ENCODE measurements around the gene SPATS2. TPM values are rescaled to one million over a fixed set of nuclear protein-coding genes. Genes with fewer than 3 reads are reported as not detected.

SPATS2 gene
- total RNA-seq (2022; extraction: Qiagen RNA extraction; ENCODE audit: low read depth): 25.3 to 36.4 TPM (median 33.1 TPM) in 5 replicates

DNA sequence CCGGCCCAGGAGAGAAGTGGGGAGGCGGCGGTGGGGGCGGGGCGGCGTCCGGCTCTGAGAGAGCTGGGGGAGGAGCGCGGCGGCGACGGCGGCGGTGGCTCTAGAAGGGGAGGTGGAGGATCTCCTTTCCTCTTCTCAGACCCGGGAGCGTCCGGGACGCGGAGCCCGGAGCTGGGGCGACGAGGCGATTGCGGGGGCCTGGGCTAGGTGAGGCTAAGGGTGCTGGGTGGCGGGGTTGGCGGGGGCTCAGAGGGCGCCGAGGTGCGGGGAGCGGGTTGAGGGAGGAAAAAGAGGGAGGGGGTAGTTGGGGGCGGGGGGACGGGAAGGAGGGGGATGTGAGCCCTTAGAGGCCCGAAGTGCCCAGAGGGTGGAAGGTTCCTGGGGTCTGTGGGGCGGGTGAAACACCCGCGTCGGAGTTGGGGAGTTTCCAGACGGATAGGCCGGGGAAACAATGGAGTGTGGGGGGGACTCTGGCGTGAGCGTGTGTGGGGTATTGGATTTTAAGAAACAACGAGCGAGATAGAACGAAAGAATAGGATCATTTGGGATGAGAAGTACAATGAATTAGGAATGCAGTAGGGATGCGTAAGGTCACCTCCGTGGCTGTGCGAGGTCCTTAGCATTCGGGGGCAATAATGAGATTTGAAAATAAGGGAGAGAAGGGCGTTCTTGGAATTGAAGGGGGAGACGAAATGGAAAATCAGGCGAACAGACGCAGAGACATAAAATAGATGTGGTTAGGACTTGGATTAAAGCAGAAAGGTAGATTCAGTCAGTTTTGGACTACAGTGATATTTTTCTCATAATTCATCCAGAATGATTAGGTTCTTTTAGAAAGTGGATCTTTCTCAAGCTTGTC is at the start of gene SPATS2:
Gene SPATS2, plus strand, starts transcription at position 82 of the 859 bp plus-strand sequence. CDS start 93,551 bp downstream, outside the sequence.

DNA sequence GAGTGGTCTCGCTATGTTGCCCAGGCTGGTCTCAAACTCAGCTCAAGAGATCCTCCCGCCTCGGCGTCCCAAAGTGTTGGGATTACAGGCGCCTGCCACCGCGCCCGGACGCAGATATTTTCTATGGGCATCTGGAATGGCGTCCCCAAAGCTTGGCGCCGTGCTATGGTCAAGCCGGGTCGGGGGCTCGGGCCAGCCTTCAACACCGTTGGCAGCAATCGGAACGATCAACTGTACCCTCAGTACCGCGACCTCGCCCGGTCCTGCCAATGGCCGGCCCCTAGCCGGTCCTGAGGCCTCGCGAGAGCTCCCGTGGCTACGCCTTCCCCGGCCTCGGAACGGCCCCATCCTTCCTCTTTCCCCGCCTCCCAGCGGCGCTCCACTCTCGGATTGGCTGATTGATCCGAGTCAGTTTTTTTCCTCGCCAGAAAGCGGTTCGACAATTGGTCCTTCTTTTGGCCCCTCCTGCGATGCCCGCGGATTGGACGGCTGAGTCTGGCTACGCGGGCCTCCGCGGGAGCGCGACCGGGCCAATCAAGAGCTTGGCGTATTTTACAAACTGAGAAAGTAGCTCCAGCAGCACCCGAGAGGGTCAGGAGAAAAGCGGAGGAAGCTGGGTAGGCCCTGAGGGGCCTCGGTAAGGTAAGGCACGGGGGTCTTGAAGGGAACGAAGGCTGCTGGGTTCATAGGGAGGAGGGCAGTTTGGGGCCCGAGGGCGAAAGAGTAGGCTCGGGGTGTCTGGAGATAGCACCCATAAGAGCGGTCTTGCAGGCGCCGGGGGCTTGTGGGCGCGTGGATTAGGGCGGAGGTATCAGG is 44.3 kb upstream of the SPATS2 start, which contains the start of gene TROAP:
Gene TROAP, plus strand, starts transcription at position 548 of the 816 bp plus-strand sequence. CDS start 354 bp downstream, outside the sequence.

DNA sequence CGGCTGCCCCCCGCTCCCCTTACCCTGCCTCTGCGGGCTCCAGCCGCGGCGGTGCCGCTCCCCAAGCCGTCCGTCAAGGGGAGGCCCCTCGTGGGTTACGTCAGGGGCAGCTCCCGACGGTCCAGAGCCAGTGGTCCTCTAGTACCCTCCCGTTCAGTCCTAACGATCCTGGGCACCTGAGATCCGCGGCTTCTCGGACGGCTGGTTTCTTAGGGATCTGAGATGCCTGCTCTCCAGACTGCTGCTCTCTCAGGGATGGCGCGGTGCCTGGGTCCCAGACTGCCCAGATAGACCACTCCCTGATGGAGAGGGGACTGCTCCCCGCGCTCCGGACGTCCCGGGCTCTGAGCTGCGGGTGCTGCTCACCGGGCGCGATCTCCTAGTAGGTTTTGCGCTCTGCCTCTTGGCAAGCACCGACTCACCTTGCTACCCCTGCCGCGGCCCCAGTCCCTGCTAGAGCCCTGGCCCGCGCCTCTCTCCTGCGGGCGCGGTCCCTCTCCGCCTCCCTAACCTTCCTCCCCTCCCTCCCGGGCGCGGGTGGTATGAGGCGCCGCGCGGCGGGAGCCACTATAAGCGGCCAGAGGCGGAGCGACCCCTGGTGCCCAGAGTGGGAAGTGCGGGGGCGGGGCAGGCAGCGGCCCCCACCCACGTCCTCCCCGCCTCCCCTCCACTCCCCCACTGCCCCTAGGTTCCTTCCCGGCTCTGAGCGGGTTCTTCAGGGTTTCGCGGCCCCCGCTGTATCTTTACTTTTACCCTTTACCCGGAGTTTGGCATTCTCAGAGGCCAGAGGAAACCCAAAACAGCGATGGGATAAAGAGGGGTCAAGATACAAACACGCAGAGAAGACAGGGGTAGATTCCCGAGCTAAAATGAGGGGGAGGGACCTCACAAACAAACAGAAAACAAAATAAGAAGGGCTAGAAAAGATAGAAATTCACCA is 30.3 kb upstream of the SPATS2 start, which contains the start of gene C1QL4:
Gene C1QL4, minus strand, starts transcription at position 544 of the 940 bp plus-strand sequence. CDS start 711 bp downstream, outside the sequence.

DNA sequence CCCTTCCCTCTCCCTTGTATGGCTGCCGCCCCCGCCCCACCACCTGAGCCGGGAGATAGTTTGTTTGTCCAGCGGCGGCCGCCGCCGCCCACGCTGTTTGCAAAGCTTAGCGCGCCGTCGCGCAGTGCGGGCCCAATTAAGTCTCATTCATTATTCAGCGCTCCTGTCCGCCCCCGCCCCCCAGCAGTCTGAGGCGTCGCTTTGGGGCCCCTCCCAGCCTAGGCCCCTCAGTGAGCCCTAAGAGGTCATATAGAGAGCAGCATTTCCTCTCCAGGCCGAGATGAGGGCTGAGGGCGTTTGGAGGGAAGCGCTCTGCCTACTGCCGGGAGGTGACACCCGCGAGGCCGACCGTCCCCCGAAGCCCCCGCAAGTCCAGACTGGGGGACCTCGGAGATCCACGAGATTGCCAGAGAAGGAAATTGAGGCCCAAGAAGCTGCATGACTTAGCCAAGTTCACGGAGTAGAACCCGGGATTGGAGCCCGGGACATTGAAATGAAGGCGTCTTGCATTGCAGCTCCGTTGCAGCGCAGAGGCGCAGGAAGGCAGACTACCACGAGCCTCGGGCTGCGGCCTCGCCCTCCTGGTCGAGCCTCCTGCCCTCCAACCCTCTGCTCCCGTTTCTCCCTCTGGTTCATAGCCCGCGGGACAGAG is 20.5 kb upstream of the SPATS2 start, which contains the start of gene DNAJC22:
Gene DNAJC22, plus strand, starts transcription at position 230 of the 652 bp plus-strand sequence. CDS start 1,985 bp downstream, outside the sequence.

DNA sequence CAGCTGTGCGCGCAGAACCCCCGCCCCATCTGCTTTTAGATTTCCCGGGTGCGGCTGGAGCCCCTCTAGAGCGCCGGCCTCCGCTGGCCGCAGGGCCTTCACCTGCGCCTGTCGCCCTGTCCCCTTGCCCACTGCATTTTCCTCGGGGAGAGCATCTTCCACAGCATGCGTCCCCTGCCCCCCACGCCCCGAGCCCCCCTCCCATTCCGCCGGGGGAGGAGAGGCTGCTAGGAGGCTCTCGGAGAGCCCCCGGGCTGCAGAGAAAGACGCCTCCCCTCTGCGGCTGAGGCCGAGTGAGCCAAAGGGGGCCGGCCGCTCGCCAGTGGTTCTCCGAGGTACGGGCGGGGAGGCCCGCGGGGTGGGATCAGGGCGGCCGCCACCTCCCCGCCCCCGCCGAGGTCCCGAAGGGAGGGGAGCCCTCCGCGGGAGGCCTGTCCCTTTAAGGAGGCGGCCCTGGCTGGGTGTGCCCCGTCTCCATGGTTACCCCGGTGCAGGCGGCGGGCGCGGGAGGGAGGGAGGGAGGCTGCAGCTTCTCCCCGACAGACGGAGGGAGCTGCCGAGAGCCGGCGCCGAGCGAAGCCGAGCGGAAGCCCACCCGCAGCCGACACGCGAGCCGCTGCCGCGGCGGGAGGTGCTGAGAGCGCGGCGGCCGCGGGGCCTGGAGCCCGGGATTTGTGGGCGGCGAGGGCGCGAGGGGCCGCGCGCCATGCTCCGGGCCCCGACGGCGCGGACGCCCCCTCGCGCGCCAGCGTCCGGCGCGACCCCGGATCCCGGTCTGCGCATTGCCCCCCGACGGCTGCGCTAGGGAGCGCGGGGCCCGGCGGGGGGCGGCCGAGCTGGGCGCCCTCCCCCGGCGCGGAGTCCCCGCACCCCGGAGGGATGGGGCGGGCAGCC is 171.5 kb downstream of the SPATS2 start, which contains the start of gene KCNH3:
Gene KCNH3, plus strand, starts transcription at position 521 of the 894 bp plus-strand sequence. CDS start 387 bp downstream, outside the sequence.

DNA sequence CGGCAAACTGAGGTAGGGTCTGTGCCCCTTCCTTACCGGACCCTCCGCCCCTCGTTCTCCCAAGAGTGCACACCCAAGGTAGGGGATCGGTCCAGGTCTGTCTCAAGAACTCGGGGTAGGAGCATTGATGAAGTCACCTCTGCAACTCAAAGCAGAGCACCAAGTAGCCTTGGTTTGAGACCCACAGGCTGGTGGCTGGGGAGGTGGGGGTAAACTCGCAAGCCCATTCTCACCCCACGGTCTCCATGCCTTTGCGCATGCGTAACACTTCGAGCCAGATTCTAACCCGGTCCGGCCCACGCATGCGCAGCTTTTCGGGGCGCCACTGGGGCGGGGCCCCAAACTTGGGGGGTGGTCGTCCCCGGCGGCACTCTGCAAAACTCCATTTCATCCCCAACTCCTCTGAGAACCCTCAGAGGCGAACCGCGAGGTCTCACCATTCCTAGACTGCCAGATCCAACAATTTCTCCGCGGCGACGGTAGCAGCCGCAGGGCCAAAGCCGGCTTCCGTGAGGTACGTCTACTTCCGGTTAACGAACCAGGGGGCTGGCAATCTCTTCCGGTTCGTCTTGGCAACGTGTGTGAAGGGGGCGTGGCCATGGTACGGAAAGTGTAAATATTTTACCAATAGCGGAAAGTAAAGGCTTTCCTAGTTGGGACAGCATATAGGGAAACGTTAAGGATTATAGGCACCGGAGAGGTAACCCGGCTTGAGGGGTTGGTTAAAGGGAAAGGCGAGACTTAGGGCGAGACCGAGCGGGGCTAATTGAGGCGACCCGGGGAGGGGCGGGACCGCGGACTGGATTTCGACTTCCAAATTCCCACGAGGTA is 200.6 kb downstream of the SPATS2 start, which contains the start of gene MCRS1:
Gene MCRS1, minus strand, starts transcription at position 532 of the 831 bp plus-strand sequence. CDS start 1,411 bp downstream, outside the sequence.

Other genes with a start within 250 kb of the SPATS2 start
- 2,173 to 2,599 TPM (median 2,319 TPM) in 5 replicates for gene TUBA1B, start 236.1 kb upstream of the SPATS2 start, total RNA-seq (2022; extraction: Qiagen RNA extraction; ENCODE audit: low read depth)
- gene TUBA1A, start 178.4 kb upstream of the SPATS2 start, total RNA-seq (2022; extraction: Qiagen RNA extraction; ENCODE audit: low read depth): 152 to 191 TPM (median 180 TPM) in 5 replicates
- gene TUBA1C, start 102.4 kb upstream of the SPATS2 start, total RNA-seq (2022; extraction: Qiagen RNA extraction; ENCODE audit: low read depth): 1,723 to 2,076 TPM (median 1,814 TPM) in 5 replicates
- 0.82 to 1.7 TPM (median 0.91 TPM) in 5 replicates for gene PRPH, start 72.3 kb upstream of the SPATS2 start, total RNA-seq (2022; extraction: Qiagen RNA extraction; ENCODE audit: low read depth)
- 83.7 to 108 TPM (median 90.5 TPM) in 5 replicates for gene TROAP, start 44.2 kb upstream of the SPATS2 start, total RNA-seq (2022; extraction: Qiagen RNA extraction; ENCODE audit: low read depth)
- gene C1QL4, start 30.3 kb upstream of the SPATS2 start, total RNA-seq (2022; extraction: Qiagen RNA extraction; ENCODE audit: low read depth): 3.4 to 6.1 TPM (median 5.5 TPM) in 5 replicates
- 17.9 to 22.7 TPM (median 21.7 TPM) in 5 replicates for gene DNAJC22, start 20.6 kb upstream of the SPATS2 start, total RNA-seq (2022; extraction: Qiagen RNA extraction; ENCODE audit: low read depth)
- gene KCNH3, start 171.6 kb downstream of the SPATS2 start, total RNA-seq (2022; extraction: Qiagen RNA extraction; ENCODE audit: low read depth): 2.1 to 3.3 TPM (median 2.8 TPM) in 5 replicates
- gene MCRS1, start 200.7 kb downstream of the SPATS2 start, total RNA-seq (2022; extraction: Qiagen RNA extraction; ENCODE audit: low read depth): 57.8 to 67.8 TPM (median 64.0 TPM) in 5 replicates
- 0.08 to 0.27 TPM (median 0.16 TPM) in 5 replicates for gene FAM186B, start 238.2 kb downstream of the SPATS2 start, total RNA-seq (2022; extraction: Qiagen RNA extraction; ENCODE audit: low read depth)